GM23248 (cell line): Measurements from ENCODE around the gene ETV1. TPM values are rescaled to one million over a fixed set of nuclear protein-coding genes. Genes with fewer than 3 reads are reported as not detected.
A peak's percentile ranks its signal among the peaks of the same experiment; 100 is the strongest.

Experiments
- DNase-seq: peaks from one replicate; pipeline ENCODE4 v3.0.0-alpha.2; 2015
- H2AFZ ChIP-seq: fragments of 200-600 bp; sonication (generic); 2 replicates; pipeline ENCODE4 v1.6.1; 2016; ENCODE audit warnings: antibody characterized with exemption
- H3F3A ChIP-seq: fragments of 200-600 bp; sonication (generic); 2 replicates; pipeline ENCODE4 v1.6.1; 2016; ENCODE audit warnings: mild to moderate bottlenecking, antibody characterized with exemption, mixed run types; ENCODE audit not compliant: insufficient read depth
- H3K27ac ChIP-seq: fragments of 200-600 bp; sonication (generic); 2 replicates; pipeline ENCODE4 v1.5.1; 2016; ENCODE audit warnings: mild to moderate bottlenecking
- H3K27me3 ChIP-seq: fragments of 200-600 bp; sonication (generic); replicated peaks from 2 replicates; pipeline ENCODE4 v1.6.1; 2016; ENCODE audit warnings: mild to moderate bottlenecking; ENCODE audit not compliant: insufficient read depth
- H3K36me3 ChIP-seq: fragments of 200-600 bp; sonication (generic); 2 replicates; pipeline ENCODE4 v1.6.1; 2016; ENCODE audit warnings: low read depth, mild to moderate bottlenecking
- H3K4me1 ChIP-seq: fragments of 200-600 bp; sonication (generic); 2 replicates; pipeline ENCODE4 v1.6.1; 2016; ENCODE audit warnings: mild to moderate bottlenecking; ENCODE audit not compliant: insufficient read depth
- H3K4me2 ChIP-seq: fragments of 200-600 bp; sonication (generic); one replicate; pipeline ENCODE4 v1.6.1; 2016; ENCODE audit warnings: mild to moderate bottlenecking; ENCODE audit not compliant: unreplicated experiment
- H3K4me3 ChIP-seq: fragments of 200-600 bp; sonication (generic); 2 replicates; pipeline ENCODE4 v1.5.1; 2016; ENCODE audit warnings: mild to moderate bottlenecking
- H3K79me2 ChIP-seq: fragments of 200-600 bp; sonication (generic); 2 replicates; pipeline ENCODE4 v1.6.1; 2016; ENCODE audit warnings: mild to moderate bottlenecking; ENCODE audit not compliant: insufficient read depth
- H3K9ac ChIP-seq: fragments of 200-600 bp; sonication (generic); 2 replicates; pipeline ENCODE4 v1.6.1; 2016; ENCODE audit warnings: mild to moderate bottlenecking
- H3K9me2 ChIP-seq: fragments of 200-600 bp; sonication (generic); 2 replicates; pipeline ENCODE4 v1.6.1; 2016; ENCODE audit warnings: mixed run types, mild to moderate bottlenecking, moderate library complexity; ENCODE audit not compliant: insufficient read depth
- H3K9me3 ChIP-seq: fragments of 200-600 bp; sonication (generic); one replicate; pipeline ENCODE4 v1.6.1; 2017; ENCODE audit warnings: low read depth
- H4K20me1 ChIP-seq: fragments of 200-600 bp; sonication (generic); 2 replicates; pipeline ENCODE4 v1.6.0; 2016; ENCODE audit not compliant: insufficient read depth
- EZH2 ChIP-seq: fragments of 200-600 bp; sonication (generic); IDR thresholded peaks from 2 replicates; pipeline ENCODE4 v1.6.1; 2018; ENCODE audit warnings: antibody characterized with exemption, mild to moderate bottlenecking; ENCODE audit not compliant: insufficient read depth, poor library complexity, severe bottlenecking
- EZH2phosphoT487 ChIP-seq: fragments of 200-600 bp; sonication (generic); IDR thresholded peaks from 2 replicates; pipeline ENCODE4 v1.6.1; 2018; ENCODE audit warnings: antibody characterized with exemption, moderate library complexity, mild to moderate bottlenecking, low read depth; ENCODE audit not compliant: insufficient read depth
- WGBS, 2 experiments: methylation state at CpG; one replicate each; pipeline ENCODE4 v1.1.6; 2015 to 2017; ENCODE audit warnings: low lambda C conversion rate in 2 of 2, low coverage in 1 of 2; ENCODE audit errors: missing lambda C conversion rate in 2 of 2; 5-methylcytosine and 5-hydroxymethylcytosine counted together
- in situ Hi-C: fragments of 300-500 bp; cut with MboI; formaldehyde crosslinking; loops from 2 replicates; pipeline ENCODE4 v1.15.0; 2020
- polyA plus RNA-seq: library from polyadenylated mRNA; unstranded; fragments of >200 nt; fragmentation: Nextera tagmentation; extraction: Ambion mirVana; gene quantifications from 2 replicates; pipeline ENCODE4 v1.2.1, GENCODE V29; 2016
- total RNA-seq: library from RNA; depleted of rRNA; stranded (reverse); fragments of >200 nt; shearing (Covaris generic); gene quantifications from 2 replicates; pipeline ENCODE4 v1.2.3, GENCODE V29; 2014; rRNA removed

ETV1 gene
- total RNA-seq = 13.7 and 14.5 TPM in 2 replicates
- 16.2 and 17.1 TPM in 2 replicates for polyA plus RNA-seq

- Histone ChIP-seq H3K27ac (peak within 1 kb of the TSS; percentile 64), H3K79me2 (peaks cover 16% of the 10 kb centered on the region; the same call in 1 of the 2 replicates), H3K4me2 (peak within 1 kb of the TSS; percentile 99), H3F3A (peaks cover 21% of the 10 kb centered on the region), H3K4me3 (peak within 1 kb of the TSS; percentile 100), H3K27me3 (no peaks in the 10 kb centered on the region), H2AFZ (peak within 1 kb of the TSS; percentile 99), H3K4me1 (peaks cover 31% of the 10 kb centered on the region), H3K36me3 (no peaks in the 10 kb centered on the region), H4K20me1 (no peaks in the 10 kb centered on the region), H3K9me2 (no peaks in the 10 kb centered on the region), H3K9ac (peak within 1 kb of the TSS; percentile 82), H3K9me3 (no peaks in the 10 kb centered on the region)
- peak; percentile 90 for DNase-seq
- in situ Hi-C loops = no loop called here
- no peak for TF ChIP-seq EZH2phosphoT487
- TF ChIP-seq EZH2 = no peak
- WGBS, 2 experiments = 1% methylated on average over 38 of the region's 38 CpGs
Observed at GRCh38 chr7:13989126-13989948, at the start of gene ETV1. TSS of gene ETV1 (minus strand) at chr7:13989666. CDS start at chr7:13989052, 614 bp downstream.

- 53 to 58% methylated on average over 2 of the region's 2 CpGs for WGBS, 2 experiments
- no peaks in the 10 kb centered on the region for H3K9me3 ChIP-seq
- no peak for DNase-seq
- H3K27me3 ChIP-seq = no peaks in the 10 kb centered on the region
- H3K27ac ChIP-seq = no peak overlapping the region
- no peak overlapping the region for H2AFZ ChIP-seq
- H3K79me2 ChIP-seq = no peaks in the 10 kb centered on the region
- H3K36me3 ChIP-seq = no peaks in the 10 kb centered on the region
- H3K4me1 ChIP-seq = peaks cover 18% of the 10 kb centered on the region; the same call in 1 of the 2 replicates
- no peak overlapping the region for H3K9ac ChIP-seq
- no peaks in the 10 kb centered on the region for H3F3A ChIP-seq
- no peak for TF ChIP-seq EZH2
- TF ChIP-seq EZH2phosphoT487 = no peak
- no peaks in the 10 kb centered on the region for H3K9me2 ChIP-seq
- no peak overlapping the region for H3K4me3 ChIP-seq
- no peaks in the 10 kb centered on the region for H4K20me1 ChIP-seq
- no peak overlapping the region for H3K4me2 ChIP-seq
- in situ Hi-C loops = no loop called here
Observed at GRCh38 chr7:14024406-14024805, 34.9 kb upstream of the ETV1 start.

GRCh38 chr7:14023838-14024237 is 34.4 kb upstream of the ETV1 start:
- WGBS, 2 experiments = 69 to 73% methylated on average over 2 of the region's 2 CpGs
- H3K9ac ChIP-seq = no peak overlapping the region
- no peaks in the 10 kb centered on the region for H3K79me2 ChIP-seq
- peaks cover 18% of the 10 kb centered on the region; the same call in 1 of the 2 replicates for H3K4me1 ChIP-seq
- DNase-seq = no peak
- no peaks in the 10 kb centered on the region for H3K27me3 ChIP-seq
- TF ChIP-seq EZH2 (no peak), EZH2phosphoT487 (no peak)
- no peaks in the 10 kb centered on the region for H3K36me3 ChIP-seq
- no peaks in the 10 kb centered on the region for H3K9me2 ChIP-seq
- H3K4me3 ChIP-seq = no peak overlapping the region
- H3K27ac ChIP-seq = no peak overlapping the region
- no peaks in the 10 kb centered on the region for H3K9me3 ChIP-seq
- no peaks in the 10 kb centered on the region for H3F3A ChIP-seq
- in situ Hi-C loops = no loop called here
- H2AFZ ChIP-seq = no peak overlapping the region
- no peak overlapping the region for H3K4me2 ChIP-seq
- H4K20me1 ChIP-seq = no peaks in the 10 kb centered on the region

- H3F3A ChIP-seq = no peaks in the 10 kb centered on the region
- H3K4me3 ChIP-seq = no peak overlapping the region
- no peaks in the 10 kb centered on the region for H4K20me1 ChIP-seq
- TF ChIP-seq EZH2phosphoT487 (no peak), EZH2 (no peak)
- H3K4me1 ChIP-seq = peaks cover 18% of the 10 kb centered on the region; the same call in 1 of the 2 replicates
- H3K27ac ChIP-seq = no peak overlapping the region
- H3K36me3 ChIP-seq = no peaks in the 10 kb centered on the region
- no peak for DNase-seq
- in situ Hi-C loops = no loop called here
- no peak overlapping the region for H2AFZ ChIP-seq
- no peak overlapping the region for H3K9ac ChIP-seq
- H3K27me3 ChIP-seq = no peaks in the 10 kb centered on the region
- H3K9me2 ChIP-seq = no peaks in the 10 kb centered on the region
- H3K79me2 ChIP-seq = no peaks in the 10 kb centered on the region
- no peak overlapping the region for H3K4me2 ChIP-seq
- 91 to 92% methylated on average over 4 of the region's 4 CpGs for WGBS, 2 experiments
- H3K9me3 ChIP-seq = no peaks in the 10 kb centered on the region
Observed at GRCh38 chr7:14023342-14023741, 33.9 kb upstream of the ETV1 start.
